ENCODE data around the gene TP53I13.

TP53I13 gene

DNA sequence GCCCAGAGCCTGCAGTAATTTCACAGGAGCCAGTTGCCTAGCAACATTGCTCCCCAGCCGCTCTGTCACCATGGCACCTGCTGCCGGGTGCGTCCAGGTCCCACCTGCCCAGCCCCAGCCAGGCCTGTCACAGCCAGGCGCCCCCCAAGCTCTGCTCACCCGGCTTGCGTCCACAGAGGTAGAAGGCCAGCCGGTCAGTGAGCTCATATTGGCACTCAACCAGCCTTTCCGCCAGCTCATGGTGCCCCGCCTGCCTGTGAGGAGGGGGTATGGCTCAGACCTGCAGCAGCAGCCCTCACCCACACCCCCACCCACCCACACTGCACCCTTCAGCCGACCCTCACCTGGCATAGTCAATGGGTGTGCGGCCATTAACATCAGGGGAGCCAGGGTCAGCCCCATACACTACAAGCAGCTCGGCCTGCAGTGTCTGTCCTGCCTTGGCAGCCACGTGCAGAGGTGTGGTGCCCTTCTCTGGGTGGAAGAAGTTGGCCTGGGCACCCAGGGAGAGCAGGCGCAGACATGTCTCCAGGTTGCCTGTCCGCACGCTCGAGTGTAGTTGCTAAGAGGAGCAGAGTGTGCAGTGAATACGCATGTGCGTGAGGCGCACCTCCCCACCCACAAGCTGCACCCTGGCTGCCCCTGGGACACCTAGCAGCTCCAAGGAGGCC, 13.2 kb downstream of the TP53I13 start:
- TF ChIP-seq GATA2 (IDR thresholded peaks at IDR 0.05; ENCODE audit: low read depth, low read length) (no peak), GATA3 (IDR thresholded peaks at IDR 0.05; ENCODE audit: low read depth, low read length) (no peak)

DNA sequence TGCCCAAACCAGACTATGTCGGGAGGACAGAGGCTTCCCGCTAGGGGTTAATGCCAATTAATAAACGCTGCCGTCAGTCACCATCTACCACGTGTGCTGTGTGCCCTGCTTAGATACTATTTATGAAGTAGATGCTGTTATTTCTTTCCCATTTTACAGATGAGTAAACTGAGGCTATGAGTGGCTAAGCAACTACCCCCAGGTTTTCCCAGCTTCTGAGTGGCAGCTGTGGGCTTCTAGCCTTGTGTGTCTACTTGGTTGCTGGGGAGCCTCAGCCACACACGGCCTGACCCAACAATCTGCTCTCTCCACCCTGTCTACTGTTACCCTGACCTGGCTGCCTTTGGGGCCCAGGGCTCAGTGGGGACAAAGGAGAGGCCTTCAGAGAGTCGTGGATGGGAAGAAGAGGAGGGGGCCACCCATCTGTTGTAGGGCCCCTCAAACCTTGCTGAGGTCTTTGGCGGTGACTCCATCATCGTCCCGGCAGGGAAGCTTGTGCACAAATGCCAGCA, 13.8 kb downstream of the TP53I13 start:
- TF ChIP-seq GATA3 (IDR thresholded peaks at IDR 0.05; ENCODE audit: low read depth, low read length) = no peak
- TF ChIP-seq GATA2 (IDR thresholded peaks at IDR 0.05; ENCODE audit: low read depth, low read length) = no peak

DNA sequence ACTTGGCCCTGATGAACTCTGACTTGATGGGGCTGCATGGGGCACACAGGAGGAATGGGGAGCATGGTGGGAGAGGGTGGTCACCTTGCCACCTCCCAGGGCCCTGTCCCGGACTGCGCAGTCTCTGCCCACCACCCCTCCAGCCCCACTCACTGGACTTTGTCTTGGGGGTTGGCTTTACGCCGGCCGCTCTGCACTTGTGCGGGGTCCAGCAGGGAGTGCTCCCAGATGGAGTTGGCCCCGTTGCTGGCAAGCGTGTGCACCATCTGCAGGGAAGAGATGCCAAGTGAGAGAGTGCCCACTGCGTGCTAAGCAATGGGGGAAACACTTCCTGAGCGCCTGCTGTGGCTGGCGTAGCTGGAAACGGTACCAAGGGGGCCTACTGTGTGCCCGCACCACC, 14.3 kb downstream of the TP53I13 start:
- no peak for TF ChIP-seq GATA3 (IDR thresholded peaks at IDR 0.05; ENCODE audit: low read depth, low read length)
- no peak for TF ChIP-seq GATA2 (IDR thresholded peaks at IDR 0.05; ENCODE audit: low read depth, low read length)

DNA sequence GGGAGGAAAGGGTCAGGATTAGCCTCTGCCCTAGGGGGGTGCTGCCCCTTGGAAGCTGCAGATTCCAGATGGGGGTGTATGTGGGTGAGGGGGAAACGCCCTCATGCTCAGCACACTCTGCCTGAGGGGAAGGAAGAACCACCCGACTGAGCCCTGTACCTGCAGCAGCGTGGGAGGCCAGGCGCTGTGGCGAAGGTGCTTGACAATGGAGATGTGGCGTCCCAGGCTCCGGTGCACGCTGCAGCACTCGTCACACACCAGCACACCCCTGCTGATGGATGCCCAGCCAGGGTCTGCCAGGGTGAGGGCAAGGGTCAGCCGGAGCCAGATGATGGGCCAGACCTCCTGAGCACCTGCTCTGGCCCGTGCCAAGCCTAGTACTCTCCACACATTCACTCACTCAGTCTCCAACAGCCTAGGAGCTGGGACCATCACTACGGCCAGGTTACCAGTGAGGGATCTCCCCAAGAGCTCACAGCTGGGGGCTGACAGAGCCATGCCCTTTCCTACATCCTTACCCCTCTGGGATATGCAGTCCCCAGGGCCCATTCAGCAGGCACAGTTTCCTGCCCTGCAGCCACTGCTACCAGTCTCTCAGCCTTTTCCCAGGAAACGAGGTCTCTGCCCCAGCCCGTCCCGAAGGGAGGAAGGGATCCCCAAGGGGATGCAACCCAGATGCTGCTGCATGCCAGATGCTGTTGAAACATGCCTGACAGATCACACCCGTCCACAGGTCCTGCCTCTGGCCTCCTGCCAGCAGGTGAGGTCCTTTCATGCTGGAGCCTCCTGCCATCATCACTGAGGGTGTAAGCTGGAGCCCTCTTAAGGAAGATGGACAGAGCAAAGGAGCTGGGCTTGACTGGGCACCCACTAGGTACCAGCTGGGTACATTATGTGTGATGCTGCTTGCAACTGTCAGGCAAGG, 15.1 kb downstream of the TP53I13 start:
- TF ChIP-seq GATA3 (IDR thresholded peaks at IDR 0.05; ENCODE audit: low read depth, low read length) (no peak), GATA2 (IDR thresholded peaks at IDR 0.05; ENCODE audit: low read depth, low read length) (no peak)

DNA sequence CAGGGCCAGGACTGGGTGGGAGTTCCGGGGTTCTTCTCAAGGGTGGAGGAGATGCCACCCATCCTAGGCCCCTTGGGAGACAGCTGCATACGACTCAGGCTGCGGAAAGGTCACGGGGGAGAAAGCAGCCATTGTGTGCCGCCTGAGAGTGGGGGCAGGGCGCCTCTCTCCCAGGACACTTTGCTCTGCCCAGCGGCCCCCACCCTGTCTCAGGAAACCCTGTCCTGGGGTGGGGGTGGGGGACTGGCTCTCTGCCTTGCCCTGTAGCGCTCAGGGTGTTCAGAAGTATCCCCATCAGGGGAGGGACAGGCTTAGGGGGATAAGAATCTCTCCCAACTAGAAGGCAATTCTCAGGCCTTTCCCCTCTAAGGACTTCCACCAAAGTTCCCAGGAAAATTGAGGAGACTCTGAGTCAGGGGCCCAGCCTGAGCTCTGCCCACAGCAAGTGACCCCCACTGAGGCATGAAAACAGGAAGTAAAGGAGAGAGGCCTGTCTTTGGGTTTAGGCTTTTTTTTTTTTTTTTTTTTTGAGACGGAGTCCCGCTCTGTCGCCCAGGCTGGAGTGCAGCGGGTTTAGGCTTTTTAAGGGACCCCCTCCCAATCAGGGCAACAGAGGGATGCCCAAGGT, 16.1 kb downstream of the TP53I13 start:
- TF ChIP-seq GATA3 (IDR thresholded peaks at IDR 0.05; ENCODE audit: low read depth, low read length) (no peak), GATA2 (IDR thresholded peaks at IDR 0.05; ENCODE audit: low read depth, low read length) (no peak)

DNA sequence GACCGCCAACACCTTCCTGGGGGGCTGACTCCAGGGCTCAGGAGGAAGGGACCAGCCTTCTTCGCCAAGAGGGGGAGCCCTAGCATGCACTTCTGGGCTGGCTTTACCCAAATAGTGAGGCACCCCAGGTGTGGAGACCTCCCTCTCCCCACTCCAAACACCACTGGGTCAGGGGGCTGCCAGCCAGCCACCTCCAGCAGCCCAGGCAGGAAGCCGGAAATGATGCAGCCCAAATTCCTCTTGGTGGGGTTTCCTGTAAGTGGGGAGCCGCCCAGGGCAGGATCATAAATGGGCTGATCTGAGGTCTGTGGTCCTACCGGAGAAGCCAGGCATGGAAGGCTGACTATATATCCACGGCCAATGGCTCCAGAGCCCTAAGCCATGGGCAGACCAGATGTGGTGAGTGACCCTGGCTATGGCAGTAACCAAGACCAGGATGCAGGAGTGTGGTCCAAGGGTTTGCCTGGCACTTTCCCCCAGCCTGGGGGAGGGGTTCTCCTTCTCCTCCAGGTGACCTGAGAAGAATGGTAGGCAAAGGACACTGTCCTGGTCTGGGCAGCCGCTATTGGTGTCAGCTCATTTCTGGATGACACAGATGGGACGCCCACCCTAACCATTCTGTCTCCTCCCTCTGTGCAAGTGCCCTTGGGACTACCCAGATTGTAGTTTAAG, 16.7 kb downstream of the TP53I13 start:
- TF ChIP-seq GATA2 (IDR thresholded peaks at IDR 0.05; ENCODE audit: low read depth, low read length) (no peak), GATA3 (IDR thresholded peaks at IDR 0.05; ENCODE audit: low read depth, low read length) (no peak)

DNA sequence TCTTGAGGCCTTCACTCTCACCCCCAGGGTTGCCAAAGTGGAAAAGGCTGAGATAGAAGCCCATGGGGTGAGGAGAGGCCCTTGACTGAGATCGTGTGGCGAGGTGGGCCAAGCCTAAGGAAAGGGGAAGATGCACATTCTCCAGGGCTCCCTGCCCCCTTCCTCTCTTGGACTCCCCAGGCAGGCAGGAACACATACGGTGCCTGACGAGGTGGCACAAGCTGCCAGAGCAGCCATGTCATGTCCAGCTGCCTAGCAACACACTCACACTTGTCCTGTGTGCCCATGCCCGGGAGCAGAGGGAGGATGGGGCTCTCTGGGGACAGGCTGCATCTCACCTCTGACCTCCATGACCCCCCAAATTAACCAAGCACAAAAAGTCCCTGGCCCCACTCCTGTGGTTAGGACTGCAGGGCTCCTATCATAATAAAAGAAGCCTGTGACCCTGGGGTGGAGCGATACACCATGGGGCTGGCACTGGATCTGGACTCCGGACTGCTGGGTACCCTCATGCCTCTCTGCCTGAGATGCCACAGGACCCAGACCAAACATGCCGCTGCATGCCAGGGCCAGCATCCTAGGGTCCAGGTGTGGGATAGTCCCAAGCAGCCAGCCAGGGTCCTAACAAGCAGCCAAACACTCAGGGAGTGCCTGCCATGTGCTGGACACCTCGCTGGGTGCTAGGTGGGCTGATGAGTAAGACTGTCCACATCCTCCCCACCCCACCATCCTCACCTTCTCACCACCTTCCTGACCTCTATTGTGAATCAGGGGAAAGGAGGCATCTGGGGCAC, 18.4 kb downstream of the TP53I13 start:
- no peak for TF ChIP-seq GATA3 (IDR thresholded peaks at IDR 0.05; ENCODE audit: low read depth, low read length)
- no peak for TF ChIP-seq GATA2 (IDR thresholded peaks at IDR 0.05; ENCODE audit: low read depth, low read length)

DNA sequence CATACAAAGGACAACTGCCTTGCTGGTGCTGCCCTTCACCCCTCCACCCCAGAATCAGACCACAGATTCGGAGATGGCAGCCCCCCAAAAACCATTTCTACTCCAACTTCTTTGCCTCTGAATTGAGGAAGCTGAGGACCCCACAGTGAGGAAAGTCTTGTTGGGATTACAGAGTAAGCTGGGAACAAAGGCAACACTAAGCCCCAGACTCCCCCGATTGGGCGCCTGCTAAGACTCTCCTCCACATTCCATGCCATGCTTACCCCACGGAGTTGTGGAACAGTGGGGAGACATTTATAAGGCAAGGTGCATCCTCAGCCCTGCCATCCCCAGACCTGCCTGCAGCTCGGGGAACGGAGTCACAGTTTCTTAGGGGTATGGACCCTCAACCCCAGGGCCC, 19.1 kb downstream of the TP53I13 start:
- no peak for TF ChIP-seq GATA3 (IDR thresholded peaks at IDR 0.05; ENCODE audit: low read depth, low read length)
- TF ChIP-seq GATA2 (IDR thresholded peaks at IDR 0.05; ENCODE audit: low read depth, low read length) = no peak

DNA sequence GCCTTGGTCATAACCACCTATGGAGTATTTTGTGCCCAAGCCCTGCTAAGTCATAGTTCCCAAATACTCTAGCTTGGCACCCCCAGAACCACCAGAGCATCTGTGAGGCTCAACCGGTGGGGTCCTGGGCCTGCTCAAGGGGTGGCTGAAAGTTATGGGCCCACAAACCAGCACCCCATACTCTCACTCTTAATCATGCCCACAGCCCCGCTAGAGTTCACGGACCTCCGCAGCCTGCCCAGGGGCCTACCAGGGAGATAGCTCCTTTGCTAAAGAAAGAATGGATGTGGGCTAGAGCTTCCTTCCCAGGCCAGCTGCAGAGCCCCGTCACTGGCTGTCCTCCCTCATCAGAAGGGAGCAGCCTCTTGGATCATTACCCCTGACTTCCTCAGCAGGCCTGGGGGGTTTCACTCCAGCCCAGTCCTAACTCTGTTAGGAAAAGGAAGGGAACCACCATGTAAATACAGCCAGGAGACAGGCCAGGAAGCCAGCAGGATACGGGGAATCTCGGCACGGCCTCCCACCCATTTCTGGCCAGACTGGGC, 19.6 kb downstream of the TP53I13 start:
- TF ChIP-seq GATA3 (IDR thresholded peaks at IDR 0.05; ENCODE audit: low read depth, low read length) = no peak
- no peak for TF ChIP-seq GATA2 (IDR thresholded peaks at IDR 0.05; ENCODE audit: low read depth, low read length)

DNA sequence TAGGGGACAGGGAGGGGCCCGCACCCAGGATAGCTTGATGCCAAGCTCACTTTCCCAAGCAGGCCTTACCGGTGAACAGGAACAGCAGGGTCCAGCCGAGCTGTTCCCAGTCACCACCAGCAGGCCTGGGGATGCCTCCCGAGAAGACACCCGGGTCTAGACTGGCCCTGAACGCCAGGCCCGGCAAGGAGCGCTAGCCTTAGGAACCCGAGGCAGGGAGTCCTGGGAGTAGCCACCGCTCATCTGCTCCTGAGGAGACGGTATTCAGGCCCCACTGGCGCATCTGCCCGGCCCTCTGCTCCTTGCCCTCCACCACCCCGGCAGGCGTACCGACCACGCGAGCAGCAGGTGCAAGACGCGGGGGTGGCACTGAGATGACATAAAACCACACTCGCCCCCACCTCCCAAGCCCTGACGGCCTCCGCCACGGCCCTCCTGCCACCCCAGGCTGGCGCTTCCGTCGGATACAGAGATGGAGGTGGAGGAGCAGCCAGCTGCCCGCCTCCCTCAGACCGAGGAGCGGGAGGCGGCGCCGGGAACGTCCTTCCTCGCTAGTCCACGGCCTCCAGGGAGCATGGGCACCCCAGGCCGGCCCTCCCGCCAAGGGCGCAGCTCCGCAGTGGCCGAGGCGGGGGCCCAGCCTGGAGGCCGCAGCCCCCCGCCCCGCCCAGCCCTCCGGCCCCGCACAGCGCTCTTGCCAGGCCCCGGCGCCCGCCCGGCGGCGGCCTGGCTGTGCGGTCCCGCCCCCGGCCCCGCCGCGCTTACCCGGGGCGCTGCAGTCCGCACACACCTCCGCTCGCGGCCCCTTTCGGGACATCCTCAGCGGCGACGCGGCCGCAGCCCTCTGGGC, 20.3 kb downstream of the TP53I13 start:
- TF ChIP-seq GATA2 (IDR thresholded peaks at IDR 0.05; ENCODE audit: low read depth, low read length) (no peak), GATA3 (IDR thresholded peaks at IDR 0.05; ENCODE audit: low read depth, low read length) (no peak)

DNA sequence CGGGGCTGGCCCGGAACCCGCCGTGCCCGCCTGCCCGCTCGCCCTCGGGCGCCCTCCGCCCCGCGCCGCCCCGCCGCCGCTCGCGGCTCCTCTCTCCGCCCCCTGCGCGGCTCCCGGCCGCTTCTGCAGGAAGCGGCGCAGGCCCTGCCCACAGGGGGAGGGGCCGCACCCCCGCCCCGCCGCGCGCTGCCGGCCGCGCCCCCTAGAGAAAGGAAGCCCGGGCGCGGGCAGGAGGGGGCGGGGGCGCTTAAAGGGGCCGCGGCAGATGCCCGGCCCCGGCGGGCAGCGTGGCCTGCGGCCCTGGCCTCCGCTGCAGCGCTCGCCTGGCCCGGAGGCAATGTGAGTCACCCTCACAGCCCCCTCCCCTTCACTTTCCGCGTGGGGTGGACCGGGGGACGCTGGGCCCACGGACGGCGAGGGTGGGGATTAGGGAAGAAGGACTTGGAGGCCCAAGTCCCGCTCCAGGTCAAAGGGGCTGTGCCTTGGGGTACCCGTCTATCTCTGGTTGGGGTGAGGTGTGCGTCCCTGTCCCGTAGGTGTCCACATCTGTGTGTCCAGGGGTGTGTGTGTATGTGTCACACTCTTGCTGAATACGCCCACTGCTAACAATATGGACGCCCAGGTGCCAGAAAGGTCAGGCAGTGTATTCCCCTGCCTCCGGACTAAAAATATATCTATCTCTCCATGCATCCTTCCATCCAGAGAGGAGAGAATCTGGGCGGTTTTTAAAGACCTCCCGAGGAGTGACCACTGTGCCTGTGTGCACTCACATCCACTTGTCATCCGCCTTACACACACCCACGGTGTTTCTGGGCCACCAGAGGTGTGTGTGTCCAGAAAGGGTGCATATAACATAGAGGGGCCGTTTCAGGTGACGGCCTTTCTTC, 21.3 kb downstream of the TP53I13 start, which contains the start of gene GIT1:
Gene GIT1, minus strand, starts transcription at position 125 of the 887 bp plus-strand sequence. CDS start 270 bp downstream, outside the sequence.
- no peak for TF ChIP-seq GATA2 (IDR thresholded peaks at IDR 0.05; ENCODE audit: low read depth, low read length)
- no peak for TF ChIP-seq GATA3 (IDR thresholded peaks at IDR 0.05; ENCODE audit: low read depth, low read length)
